ENCODE results near the gene LRRC58.

DNA sequence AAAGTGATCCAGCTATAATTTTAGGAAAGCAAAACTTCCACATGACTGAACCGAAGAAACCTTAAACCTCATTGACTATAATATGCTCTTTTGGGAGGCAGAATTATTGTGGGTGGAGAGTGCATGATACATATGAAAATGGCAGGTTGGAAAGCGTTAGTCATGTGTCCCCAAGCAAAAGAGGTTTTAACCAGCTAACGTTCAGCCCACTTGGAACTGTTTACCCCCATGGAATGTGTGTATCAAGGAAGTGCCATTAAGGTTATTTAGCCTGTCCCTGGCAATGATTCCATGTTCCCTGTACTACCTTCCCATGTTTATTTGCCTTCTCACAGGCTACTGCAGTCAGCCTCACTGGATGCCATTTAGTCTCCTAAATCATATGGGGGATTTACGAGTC, 44.1 kb upstream of the LRRC58 start:
- TF ChIP-seq, protein P1, sequence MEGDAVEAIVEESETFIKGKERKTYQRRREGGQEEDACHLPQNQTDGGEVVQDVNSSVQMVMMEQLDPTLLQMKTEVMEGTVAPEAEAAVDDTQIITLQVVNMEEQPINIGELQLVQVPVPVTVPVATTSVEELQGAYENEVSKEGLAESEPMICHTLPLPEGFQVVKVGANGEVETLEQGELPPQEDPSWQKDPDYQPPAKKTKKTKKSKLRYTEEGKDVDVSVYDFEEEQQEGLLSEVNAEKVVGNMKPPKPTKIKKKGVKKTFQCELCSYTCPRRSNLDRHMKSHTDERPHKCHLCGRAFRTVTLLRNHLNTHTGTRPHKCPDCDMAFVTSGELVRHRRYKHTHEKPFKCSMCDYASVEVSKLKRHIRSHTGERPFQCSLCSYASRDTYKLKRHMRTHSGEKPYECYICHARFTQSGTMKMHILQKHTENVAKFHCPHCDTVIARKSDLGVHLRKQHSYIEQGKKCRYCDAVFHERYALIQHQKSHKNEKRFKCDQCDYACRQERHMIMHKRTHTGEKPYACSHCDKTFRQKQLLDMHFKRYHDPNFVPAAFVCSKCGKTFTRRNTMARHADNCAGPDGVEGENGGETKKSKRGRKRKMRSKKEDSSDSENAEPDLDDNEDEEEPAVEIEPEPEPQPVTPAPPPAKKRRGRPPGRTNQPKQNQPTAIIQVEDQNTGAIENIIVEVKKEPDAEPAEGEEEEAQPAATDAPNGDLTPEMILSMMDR (conservative IDR thresholded peaks at IDR 0.05 in 1 of 2, IDR thresholded peaks at IDR 0.05 in 1 of 2; ENCODE audit: extremely low read depth in 1 of 2, insufficient read depth in 1 of 2, low read depth in 1 of 2, low read length in 2 of 2), result no peak
- TF ChIP-seq EZH2 (IDR thresholded peaks at IDR 0.05; ENCODE audit: borderline replicate concordance, low read length), result no peak
